Measurements from ENCODE around the gene MYPN.
A peak's percentile ranks its signal among the peaks of the same experiment; 100 is the strongest.
"Not testable (repeated sequence)": the region's sequence is repeated elsewhere in the genome, so short reads cannot be mapped to it uniquely, and the experiment has no call there.

MYPN gene

GRCh38 chr10:68109331-68109730 lies at the start of gene MYPN:
TSS of gene MYPN (plus strand) at chr10:68109488. CDS start at chr10:68121439, 11,951 bp downstream.
- DNase-seq, result no peak

GRCh38 chr10:68067029-68067428 lies 42.3 kb upstream of the MYPN start:
- DNase-seq, result no peak

- DNase-seq, result no peak
These were observed 41.8 kb upstream of the MYPN start for GRCh38 chr10:68067508-68067907.

GRCh38 chr10:68073631-68074030 lies 35.7 kb upstream of the MYPN start:
- DNase-seq, result no peak

GRCh38 chr10:68074031-68074774 lies 35.1 kb upstream of the MYPN start:
- DNase-seq, result peak; percentile 23 to 68

- DNase-seq, result peak; percentile 60 to 89
These were observed 34.3 kb upstream of the MYPN start, which contains the start of gene HERC4 for GRCh38 chr10:68074775-68075549. TSS of gene HERC4 (minus strand) at chr10:68075283. CDS start at chr10:68073108, 2,175 bp downstream.

GRCh38 chr10:68075550-68076004 lies 33.7 kb upstream of the MYPN start:
- DNase-seq, result no peak

GRCh38 chr10:68076081-68076480 lies 33.2 kb upstream of the MYPN start:
- not testable (repeated sequence) for DNase-seq

GRCh38 chr10:68077026-68077425 lies 32.3 kb upstream of the MYPN start:
- no peak for DNase-seq

- DNase-seq, result no peak
These were observed 29.9 kb upstream of the MYPN start for GRCh38 chr10:68079434-68079833.

GRCh38 chr10:68080853-68081431 lies 28.3 kb upstream of the MYPN start:
- no peak for DNase-seq

GRCh38 chr10:68081916-68082315 lies 27.4 kb upstream of the MYPN start:
- DNase-seq, result no peak

- no peak for DNase-seq
These were observed 26.4 kb upstream of the MYPN start for GRCh38 chr10:68082872-68083271.

GRCh38 chr10:68083953-68084352 lies 25.3 kb upstream of the MYPN start:
- no peak for DNase-seq

- no peak for DNase-seq
These were observed 24.8 kb upstream of the MYPN start for GRCh38 chr10:68084469-68084868.

- no peak for DNase-seq
These were observed 23.3 kb upstream of the MYPN start for GRCh38 chr10:68086011-68086410.

- DNase-seq, result no peak
These were observed 22.2 kb upstream of the MYPN start for GRCh38 chr10:68086910-68087684.

- no peak for DNase-seq
These were observed 21.4 kb upstream of the MYPN start for GRCh38 chr10:68087685-68088401.

- no peak for DNase-seq
These were observed 20.5 kb upstream of the MYPN start for GRCh38 chr10:68088740-68089139.

GRCh38 chr10:68090586-68090985 lies 18.7 kb upstream of the MYPN start:
- DNase-seq, result no peak

- DNase-seq, result no peak
These were observed 16.8 kb upstream of the MYPN start for GRCh38 chr10:68092512-68092911.

GRCh38 chr10:68095153-68095552 lies 14.1 kb upstream of the MYPN start:
- no peak for DNase-seq

Measured in NCI-H526 (cell line).